GM21528 (cell line): Measurements from ENCODE around the gene ZBBX.

Experiments used
- ATAC-seq: cut with Tn5 transposase; IDR thresholded peaks from one replicate; pipeline ENCODE4 v1.9.1; 2021; ENCODE audit warnings: mild to moderate bottlenecking, moderate library complexity; ENCODE audit not compliant: unreplicated experiment, low FRiP score

The ZBBX gene

DNA sequence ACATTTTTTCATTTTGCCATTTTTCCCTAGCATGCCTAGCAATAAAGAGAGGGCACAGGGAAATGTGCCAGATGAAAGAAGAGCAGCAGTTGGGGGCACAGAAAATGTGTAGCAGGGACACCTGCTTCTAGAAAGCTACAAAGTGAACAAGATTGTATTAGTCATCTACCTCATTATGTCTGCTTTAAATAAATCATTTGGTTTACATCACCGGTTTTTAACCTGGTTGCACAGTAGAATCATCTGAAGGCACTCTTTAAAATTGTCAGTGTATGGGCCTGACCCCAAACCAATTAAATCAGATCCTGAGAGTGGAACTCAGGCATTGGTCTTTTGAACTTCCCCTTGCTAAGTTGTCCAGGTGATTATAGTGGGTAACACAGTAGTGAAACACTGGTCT lies 73.8 kb downstream of the ZBBX start:
- no peak for ATAC-seq

DNA sequence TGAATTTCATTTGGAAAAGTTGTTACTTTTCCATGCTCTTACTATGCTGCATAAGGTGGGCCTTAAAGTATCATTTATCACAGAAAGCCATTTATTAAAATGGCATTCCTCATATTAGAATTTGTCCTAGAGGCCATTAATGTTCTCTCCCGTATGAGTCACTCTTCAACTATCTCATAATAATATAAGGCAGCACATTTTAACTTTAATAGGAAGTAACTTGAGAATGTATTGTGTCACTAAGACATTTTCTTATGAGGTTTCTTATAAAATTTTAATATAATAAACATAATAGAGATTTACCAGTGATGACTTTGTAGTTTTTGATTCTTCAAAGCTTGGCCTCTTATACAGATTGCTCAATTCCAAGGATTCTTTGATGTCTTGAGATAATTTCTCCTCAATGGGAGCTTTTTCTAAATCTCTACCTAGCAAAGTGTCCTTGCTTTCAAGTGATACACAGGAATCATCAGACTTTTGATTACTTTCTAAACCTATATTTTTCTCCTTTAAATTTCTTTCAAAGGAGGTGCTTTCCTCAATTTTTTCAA lies 74.7 kb downstream of the ZBBX start:
- no peak for ATAC-seq

DNA sequence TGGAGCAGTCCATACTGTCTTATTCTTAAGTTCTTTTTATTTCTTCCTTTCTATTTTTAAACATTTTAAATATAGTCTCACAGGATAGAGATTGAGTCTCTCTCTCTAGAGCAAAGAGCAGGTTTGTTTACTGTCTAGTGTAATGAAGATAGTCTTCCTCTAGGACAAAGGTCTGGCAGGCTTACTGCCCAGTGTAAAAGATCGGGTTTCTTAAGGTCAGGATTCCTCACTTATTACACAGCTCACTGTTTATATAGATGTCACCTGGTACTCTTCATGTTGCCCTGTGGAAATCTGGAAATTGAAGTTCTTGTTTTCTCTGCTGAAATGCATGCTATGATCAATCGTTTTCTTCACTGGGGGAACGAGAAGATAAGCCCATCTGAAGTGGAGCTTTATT lies 76.0 kb downstream of the ZBBX start:
- no peak for ATAC-seq

DNA sequence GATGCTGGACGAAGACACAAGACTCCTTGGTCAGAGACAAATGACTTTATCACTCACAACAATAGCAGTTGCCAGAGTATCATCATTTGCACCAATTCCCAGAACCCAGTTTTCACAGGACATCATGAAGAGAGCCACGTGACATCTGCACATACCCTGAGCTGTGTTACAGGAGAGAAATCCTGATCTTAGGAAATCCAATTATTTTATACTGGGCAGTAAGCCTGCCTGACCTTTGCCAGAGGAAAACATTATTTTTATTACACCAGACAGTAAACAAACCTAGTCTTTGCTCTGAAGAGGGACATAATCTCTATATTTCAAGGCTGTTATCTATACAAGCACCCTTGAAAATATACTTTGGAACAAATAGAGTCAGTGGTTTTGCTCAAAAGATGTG lies 77.4 kb downstream of the ZBBX start:
- no peak for ATAC-seq

DNA sequence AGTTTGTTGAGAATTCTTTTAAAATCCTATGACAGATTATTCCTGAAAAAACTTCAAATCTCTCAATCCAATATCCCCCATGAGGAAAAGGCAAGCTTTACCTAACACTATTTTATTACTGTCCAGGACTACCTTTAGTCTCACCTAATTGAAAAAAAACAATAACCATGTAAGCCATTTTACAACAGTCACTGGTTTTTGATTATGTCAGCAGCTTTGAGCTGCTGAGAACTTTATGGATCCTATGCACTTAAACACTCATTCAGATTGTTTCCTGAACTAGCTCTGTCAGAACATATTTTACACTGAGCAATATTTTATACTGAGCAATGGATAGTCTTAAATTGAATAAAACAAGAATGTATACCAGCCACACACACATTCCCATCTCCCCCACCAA lies 79.9 kb downstream of the ZBBX start:
- no peak for ATAC-seq

DNA sequence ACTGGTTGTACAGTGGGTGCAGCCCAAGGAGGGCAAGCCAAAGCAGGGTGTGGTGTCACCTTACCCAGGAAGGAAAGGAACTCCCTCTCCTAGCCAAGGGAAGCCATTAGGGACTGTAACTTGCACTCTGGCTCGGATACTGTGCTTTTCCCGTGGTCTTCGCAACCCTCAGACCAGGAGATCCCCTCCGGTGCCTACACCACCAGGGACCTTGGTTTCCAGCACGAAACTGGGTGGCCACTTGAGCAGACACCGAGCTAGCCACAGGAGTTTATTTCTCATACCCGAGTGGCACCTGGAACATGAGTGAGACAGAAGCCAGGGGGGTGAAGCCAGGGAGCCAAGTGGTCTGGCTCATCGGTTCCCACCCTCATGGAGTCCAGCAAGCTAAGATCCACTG lies 90.7 kb downstream of the ZBBX start:
- no peak for ATAC-seq

DNA sequence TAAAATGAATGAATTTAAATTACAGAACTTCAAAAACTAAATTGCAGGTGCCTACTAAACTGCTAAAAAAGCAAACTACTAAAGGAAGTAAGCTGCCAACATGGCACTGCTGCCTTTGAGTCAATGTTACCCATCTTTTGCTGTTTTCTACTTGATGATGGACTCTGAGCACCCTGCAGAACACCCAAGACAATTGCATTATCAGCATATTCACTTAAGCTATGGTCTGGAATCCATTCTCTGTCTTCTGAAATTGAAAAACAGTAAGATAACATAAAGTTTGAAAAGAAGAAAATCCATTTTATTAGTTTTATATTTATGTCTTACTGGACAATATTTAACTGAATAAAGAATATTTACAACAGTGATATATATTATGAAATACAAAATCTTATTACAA lies 91.4 kb downstream of the ZBBX start:
- ATAC-seq, result no peak

DNA sequence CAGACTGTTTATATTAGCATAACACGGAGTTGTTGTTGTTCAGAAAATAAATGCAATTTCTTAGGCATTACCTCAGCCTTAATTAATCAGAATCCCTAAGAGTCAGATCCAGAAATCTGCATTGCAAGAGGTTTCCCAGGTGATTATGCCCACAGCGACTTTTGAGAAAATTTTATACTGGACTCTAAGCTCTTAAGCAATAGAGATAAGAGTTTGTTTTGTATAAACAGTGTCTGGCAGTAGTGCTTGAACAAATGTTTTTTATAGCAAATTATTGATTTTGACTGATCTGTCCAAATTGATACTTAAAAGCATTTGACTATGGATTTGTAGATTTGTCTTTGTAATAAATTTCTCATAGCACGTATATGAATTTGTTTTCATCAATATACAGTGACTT lies 92.8 kb downstream of the ZBBX start:
- no peak for ATAC-seq

DNA sequence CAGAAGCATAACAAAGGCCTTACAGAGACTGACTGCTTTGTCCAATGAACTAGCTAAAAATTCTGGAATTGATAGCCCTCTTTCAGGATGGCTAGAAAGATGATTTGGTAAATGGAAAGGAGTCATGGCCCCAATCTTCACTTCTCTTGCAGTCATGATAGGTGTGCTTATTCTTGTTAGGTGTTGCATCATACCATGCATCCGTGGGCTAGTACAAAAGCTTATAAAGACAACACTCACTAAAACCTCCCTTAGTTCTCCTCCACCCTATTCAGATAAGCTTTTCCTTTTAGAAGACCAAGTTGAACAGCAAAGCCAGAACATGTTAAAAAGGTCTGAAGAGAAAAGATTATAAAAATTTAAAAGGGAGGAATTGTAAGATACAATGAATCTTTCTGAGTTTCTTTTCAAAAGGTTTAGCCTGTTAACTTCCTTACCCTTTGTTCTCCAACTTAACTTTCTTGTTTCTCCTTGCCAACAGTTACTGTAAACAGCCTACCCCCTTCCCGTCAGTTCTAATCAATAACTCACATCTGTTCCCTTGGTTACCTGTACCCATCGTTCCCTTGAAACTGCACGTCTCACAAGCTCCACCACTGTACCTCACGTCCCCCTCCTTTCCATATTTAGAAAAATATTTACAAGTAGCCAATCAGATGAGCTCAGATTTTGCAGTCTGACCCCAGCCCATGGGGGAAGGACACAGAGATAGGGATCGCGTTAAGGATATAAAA lies 105.8 kb downstream of the ZBBX start:
- no peak for ATAC-seq

DNA sequence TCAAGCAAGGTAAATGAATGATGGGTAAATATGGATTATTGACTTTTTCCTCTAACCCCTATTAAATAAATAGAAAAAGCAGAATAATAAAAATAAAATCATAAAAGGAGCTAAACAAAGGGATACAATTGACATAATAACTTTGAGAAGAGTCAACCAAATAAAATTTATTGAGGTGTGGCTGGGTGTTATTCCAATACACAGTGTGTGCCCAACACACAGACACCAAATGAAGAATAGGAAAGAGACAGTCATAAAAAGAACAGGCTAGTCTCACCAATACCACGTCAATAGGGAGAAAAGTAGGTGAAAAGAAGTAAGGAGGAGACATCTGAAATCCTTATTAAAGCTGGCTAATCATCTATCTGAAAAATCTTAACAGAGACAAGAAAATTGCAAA lies 127.1 kb downstream of the ZBBX start:
- ATAC-seq, result no peak

DNA sequence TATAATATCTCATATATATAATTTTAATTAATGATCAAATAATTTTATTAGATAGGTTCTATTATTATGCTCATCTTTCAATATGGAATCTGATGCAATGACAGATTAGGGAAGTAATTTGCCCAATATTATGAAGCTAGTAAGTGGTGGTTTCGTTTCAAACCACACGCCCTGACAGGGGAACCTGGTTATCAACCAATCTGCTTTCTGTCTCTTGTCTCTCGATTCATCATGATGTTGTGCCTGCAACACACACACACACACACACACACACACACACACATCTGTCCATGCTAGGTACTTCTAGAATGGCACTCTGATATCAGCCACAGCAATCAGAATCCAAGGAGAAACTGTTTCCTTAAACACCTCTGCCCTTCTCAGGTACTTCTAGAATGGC lies 128.4 kb downstream of the ZBBX start:
- no peak for ATAC-seq

DNA sequence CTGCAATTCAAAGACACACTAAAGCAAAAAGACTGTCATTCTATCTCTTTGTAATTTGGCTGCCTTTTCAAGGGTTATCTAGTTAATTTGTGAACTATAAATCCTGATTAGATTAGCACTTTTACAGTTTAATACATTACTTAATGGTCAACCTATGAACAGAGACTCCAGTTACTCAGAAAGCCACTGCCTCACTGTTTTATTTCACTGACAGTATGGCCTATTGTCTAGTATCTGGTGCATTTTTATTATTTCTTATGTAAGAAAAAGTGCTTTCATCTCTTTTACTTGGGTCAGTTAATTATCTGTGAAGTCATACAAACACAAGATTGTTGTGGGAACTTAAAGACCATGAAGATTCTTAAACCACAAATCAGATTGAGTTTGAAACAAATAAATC lies 133.8 kb downstream of the ZBBX start:
- ATAC-seq, result no peak

DNA sequence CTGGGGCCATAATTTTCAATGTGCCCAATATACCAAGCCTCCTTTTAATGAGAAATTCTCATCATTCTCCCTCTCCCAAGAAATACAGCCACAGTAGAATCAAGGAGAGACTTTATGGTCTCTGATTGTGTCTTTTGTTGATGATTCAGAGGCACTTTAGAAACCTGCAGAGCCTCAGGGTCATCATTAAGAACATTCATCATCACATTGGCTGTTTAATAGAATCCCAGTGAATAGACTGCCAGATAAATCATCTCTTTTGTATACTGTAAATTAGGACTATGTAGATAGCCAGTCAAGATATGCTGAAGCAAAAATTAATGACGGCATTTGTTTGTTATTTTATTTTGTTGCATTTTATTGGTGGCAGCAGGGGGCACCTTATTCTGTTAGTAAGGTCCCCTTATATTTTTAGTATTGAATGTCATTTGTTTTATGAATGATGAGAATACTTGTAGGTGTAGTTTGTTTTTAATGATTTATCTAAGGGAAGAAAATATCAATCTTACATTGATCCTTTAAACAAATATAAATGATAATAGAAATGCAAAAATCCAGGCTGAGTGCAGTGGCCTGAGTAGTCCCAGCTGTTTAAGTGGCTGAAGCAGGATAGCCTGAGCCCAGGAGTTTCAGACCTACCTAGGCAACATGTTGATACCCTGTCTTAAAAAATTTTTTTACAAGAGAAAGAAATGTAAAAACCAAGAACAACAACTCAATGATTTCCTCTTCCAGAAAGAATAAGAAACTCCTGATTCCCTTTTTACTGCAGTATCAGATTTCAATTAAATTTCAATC lies 138.8 kb downstream of the ZBBX start:
- no peak for ATAC-seq

DNA sequence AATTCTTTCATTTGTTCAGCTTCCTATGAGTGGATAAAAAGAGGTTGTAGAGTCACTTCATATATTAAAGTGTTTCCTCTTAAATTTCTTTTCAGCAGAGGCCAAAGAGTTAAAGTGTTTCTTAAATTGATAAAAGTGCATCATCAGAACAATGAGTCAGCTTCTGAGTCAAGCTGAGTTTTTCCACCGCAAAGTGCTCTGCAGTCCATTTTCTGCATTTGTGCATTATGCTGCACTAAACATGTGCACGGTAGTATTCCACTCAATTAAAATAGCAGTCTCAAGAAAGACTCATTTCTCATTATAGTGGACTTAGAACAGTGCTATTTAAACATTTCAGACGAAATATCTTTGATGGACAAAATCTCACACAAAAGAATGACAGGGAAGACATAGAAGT lies 152.0 kb downstream of the ZBBX start:
- ATAC-seq, result no peak

DNA sequence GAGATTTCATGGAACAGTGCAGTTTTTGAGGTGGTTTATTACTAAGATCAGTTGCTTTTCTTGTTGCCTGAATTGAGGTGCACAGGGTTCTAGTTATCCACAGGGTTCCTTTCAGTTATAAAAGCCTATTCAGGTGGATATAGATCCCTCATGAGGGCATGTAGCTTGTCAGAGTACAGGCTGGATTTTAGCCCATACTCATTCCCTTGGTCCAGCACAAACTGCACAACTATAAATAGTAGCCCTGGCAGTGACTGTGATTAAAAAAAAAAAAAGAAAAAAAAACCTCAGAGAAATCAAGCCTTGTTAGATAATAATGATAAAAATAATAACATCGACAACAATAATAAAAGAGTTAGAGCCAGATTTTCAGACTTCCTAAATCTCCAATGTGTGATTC lies 154.3 kb downstream of the ZBBX start:
- no peak for ATAC-seq

DNA sequence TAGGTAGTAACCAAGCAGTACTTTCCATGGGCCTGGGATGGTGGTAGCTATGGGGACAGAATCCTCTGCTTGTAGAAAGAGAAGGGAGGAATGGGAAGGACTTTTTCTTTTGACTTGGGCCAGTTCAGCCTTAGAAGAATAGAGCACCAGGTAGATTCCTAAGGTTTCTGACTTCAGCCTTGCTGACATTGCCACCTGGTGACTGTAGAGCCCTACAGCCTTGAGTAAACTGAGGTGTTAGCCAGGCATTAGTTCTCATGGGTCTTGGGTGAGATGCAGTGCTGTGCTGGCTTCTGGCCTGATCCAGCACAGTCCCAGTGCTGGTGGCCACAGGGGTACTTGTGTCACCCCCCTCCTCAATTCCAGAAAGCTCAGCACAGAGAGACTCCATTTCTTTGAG lies 171.1 kb downstream of the ZBBX start:
- ATAC-seq, result no peak

DNA sequence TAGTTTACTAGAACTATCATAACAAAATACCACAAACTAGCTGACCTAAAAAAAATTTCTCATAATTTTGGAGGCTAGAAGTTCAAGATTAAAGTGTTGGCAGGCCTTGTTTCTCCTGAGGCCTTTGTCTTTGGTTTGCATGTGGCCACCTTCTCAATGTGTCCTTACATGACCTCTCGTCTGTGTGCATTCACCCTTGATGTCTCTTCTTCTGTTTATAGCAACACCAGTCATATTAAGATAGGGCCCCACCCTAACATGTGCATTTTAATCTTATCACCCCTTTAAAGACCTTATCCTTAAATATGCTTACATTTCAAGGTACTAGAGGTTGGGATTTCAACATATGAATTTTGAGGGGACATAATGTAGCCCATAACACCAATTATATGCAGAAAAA lies 177.0 kb downstream of the ZBBX start:
- no peak for ATAC-seq

DNA sequence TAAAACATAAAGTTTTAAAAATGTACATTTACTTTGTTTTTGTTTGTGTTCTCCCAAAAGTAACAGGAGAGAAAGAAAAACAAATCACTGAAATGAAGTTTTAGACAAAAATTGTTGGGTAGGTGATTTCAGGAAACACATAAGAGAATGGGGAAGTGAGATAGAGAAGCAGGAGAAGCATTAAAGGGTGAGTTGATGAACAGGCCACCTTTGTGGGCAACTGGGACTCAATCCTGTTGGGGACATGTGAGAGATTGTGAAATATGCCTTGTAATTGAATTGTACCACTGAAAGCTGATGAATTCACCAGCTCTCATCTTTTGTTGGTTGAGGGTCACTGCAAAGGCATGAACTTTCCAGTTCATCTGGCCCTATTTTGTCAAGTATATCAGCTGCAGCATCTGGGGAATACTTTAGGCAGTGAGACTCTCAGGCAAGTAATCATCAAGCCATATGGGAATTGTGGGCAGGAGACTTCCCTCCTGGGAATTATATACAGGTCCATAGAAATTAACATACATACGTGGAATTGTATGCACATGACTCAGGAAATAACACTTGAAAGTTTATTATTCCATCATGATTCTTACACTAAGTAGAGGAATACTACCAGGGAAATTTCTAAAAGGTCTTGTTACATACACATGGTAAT lies 181.0 kb downstream of the ZBBX start:
- ATAC-seq, result no peak
